ENCODE measurements around the gene FAM117B.

The FAM117B gene

DNA sequence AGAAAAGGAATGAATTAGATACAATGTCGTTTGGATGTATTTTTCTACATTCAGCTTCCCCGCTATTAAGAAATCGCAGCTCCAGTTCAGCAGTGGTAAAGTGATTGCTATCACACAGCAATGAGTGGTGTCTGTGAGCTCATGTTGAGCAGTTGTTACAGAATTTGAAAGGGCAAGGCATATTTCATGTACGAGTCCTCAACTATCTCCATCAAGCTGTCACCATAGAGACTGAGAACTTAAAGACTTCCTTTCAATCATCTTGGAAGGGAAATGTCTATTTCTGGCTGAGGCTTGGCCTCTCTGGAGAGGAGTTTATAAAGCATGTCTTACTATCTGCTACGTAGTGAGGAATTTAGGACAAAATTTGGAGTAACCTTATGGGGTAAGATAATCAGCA, 24.4 kb upstream of the FAM117B start:
- Histone ChIP-seq H3K36me3 (ENCODE audit: control insufficient read depth, insufficient read depth, low read length, severe bottlenecking) (no peaks in the 10 kb centered on the region), H3K9me3 (ENCODE audit: control insufficient read depth, low read length) (no peaks in the 10 kb centered on the region), H3K9ac (ENCODE audit: low read length) (no peak overlapping the region), H3K4me1 (ENCODE audit: control insufficient read depth, insufficient read depth, low read length) (peaks cover 3% of the 10 kb centered on the region), H3K27me3 (replicated peaks; ENCODE audit: control insufficient read depth, insufficient read depth, low read length) (no peaks in the 10 kb centered on the region), H3K4me3 (ENCODE audit: low read length) (no peak overlapping the region)
- DNase-seq (ENCODE audit: low read depth) = no peak

DNA sequence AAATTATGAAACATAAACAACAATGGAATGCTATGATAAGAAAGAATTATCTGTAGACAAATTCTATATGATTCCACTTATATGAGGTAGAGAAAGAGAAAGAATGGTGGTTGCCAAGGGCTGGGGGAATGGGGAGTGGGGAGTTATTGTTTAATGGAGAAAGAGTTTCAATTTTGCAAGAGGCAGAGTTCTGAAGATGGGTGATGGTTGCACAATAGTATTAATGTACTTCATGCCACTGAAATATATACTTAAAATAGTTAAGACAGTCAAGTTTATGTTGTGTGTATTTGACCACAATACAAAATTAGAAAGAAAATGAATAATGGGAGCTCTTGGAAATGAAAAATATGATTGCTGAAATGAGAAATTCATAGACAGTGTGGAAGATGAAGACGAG, 22.6 kb upstream of the FAM117B start:
- H3K27me3 ChIP-seq (replicated peaks; ENCODE audit: control insufficient read depth, insufficient read depth, low read length) = no peaks in the 10 kb centered on the region
- H3K4me1 ChIP-seq (ENCODE audit: control insufficient read depth, insufficient read depth, low read length) = peaks cover 3% of the 10 kb centered on the region
- peak; percentile 15 for DNase-seq (ENCODE audit: low read depth)
- H3K9ac ChIP-seq (ENCODE audit: low read length) = no peak overlapping the region
- no peaks in the 10 kb centered on the region for H3K36me3 ChIP-seq (ENCODE audit: control insufficient read depth, insufficient read depth, low read length, severe bottlenecking)
- no peaks in the 10 kb centered on the region for H3K9me3 ChIP-seq (ENCODE audit: control insufficient read depth, low read length)
- H3K4me3 ChIP-seq (ENCODE audit: low read length) = no peak overlapping the region

DNA sequence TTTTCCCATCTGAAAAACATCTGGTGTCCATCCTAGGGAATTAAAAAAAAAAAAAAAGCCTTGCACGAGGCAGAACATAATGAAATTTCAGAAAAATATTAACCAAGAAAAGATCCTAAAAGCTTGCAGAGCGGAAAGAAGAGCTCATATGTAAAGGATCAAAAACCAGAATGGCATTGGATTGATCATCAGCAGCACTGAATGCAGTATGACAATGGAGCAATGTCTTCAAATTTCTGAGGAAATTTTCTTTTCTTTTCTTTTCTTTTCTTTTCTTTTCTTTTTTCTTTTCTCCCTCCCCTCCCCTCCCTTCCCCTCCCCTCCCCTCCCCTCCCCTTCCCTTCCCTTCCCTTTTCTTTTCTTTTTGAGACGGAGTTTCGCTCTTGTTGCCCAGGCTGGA, 21.3 kb upstream of the FAM117B start:
- no peaks in the 10 kb centered on the region for H3K36me3 ChIP-seq (ENCODE audit: control insufficient read depth, insufficient read depth, low read length, severe bottlenecking)
- H3K4me3 ChIP-seq (ENCODE audit: low read length) = no peak overlapping the region
- no peaks in the 10 kb centered on the region for H3K27me3 ChIP-seq (replicated peaks; ENCODE audit: control insufficient read depth, insufficient read depth, low read length)
- no peaks in the 10 kb centered on the region for H3K9me3 ChIP-seq (ENCODE audit: control insufficient read depth, low read length)
- no peak overlapping the region for H3K9ac ChIP-seq (ENCODE audit: low read length)
- H3K4me1 ChIP-seq (ENCODE audit: control insufficient read depth, insufficient read depth, low read length) = peaks cover 3% of the 10 kb centered on the region
- no peak for DNase-seq (ENCODE audit: low read depth)

DNA sequence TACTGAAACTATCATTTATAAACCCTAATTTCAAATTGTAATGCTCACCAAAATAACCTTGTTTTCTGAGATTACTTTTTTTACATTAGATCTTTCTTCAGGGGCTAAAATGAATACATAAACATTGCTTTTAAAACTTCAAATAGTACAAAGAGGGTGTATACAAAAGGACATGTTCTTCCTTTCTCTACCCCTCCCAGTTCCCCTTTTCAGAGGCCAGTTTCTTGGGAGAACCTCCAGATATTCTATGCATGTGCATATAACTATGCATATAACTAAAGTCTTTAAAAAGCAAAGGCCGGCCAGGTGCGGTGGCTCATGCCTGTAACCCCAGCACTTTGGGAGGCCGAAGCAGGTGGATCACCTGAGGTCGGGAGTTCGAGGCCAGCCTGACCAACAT, 10.6 kb upstream of the FAM117B start:
- no peaks in the 10 kb centered on the region for H3K4me1 ChIP-seq (ENCODE audit: control insufficient read depth, insufficient read depth, low read length)
- H3K27me3 ChIP-seq (replicated peaks; ENCODE audit: control insufficient read depth, insufficient read depth, low read length) = no peaks in the 10 kb centered on the region
- H3K9me3 ChIP-seq (ENCODE audit: control insufficient read depth, low read length) = no peaks in the 10 kb centered on the region
- no peak overlapping the region for H3K4me3 ChIP-seq (ENCODE audit: low read length)
- no peak overlapping the region for H3K9ac ChIP-seq (ENCODE audit: low read length)
- no peaks in the 10 kb centered on the region for H3K36me3 ChIP-seq (ENCODE audit: control insufficient read depth, insufficient read depth, low read length, severe bottlenecking)
- no peak for DNase-seq (ENCODE audit: low read depth)

DNA sequence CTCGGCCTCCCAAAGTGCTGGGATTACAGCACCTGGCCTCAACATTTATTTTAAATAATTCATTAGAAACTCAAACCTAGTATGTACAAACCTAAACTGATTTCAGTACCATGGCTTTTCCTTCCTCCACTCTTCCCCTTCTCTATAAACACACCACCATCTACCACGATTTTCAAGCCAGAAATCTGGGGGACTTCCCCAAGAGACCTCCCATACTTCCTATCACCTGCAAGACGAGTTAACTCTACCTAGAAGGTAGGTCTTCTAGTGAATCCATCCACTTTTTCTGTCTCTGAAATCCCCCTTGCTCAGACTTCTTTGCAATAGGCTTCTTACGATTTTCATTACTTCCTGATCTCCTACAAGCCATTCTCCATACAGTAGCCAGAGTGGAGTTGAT, 7.7 kb upstream of the FAM117B start:
- Histone ChIP-seq H3K27me3 (replicated peaks; ENCODE audit: control insufficient read depth, insufficient read depth, low read length) (no peaks in the 10 kb centered on the region), H3K9ac (ENCODE audit: low read length) (no peak overlapping the region), H3K36me3 (ENCODE audit: control insufficient read depth, insufficient read depth, low read length, severe bottlenecking) (no peaks in the 10 kb centered on the region), H3K9me3 (ENCODE audit: control insufficient read depth, low read length) (no peaks in the 10 kb centered on the region), H3K4me3 (ENCODE audit: low read length) (no peak overlapping the region), H3K4me1 (ENCODE audit: control insufficient read depth, insufficient read depth, low read length) (no peaks in the 10 kb centered on the region)
- DNase-seq (ENCODE audit: low read depth) = no peak

- Histone ChIP-seq H3K36me3 (ENCODE audit: control insufficient read depth, insufficient read depth, low read length, severe bottlenecking) (no peaks in the 10 kb centered on the region), H3K9ac (ENCODE audit: low read length) (no peak overlapping the region), H3K27me3 (replicated peaks; ENCODE audit: control insufficient read depth, insufficient read depth, low read length) (no peaks in the 10 kb centered on the region), H3K4me3 (ENCODE audit: low read length) (no peak overlapping the region), H3K9me3 (ENCODE audit: control insufficient read depth, low read length) (no peaks in the 10 kb centered on the region), H3K4me1 (ENCODE audit: control insufficient read depth, insufficient read depth, low read length) (no peaks in the 10 kb centered on the region)
- no peak for DNase-seq (ENCODE audit: low read depth)
These were observed 6.0 kb upstream of the FAM117B start for GRCh38 chr2:202628646-202629198.

- Histone ChIP-seq H3K9ac (ENCODE audit: low read length) (no peak overlapping the region), H3K27me3 (replicated peaks; ENCODE audit: control insufficient read depth, insufficient read depth, low read length) (no peaks in the 10 kb centered on the region), H3K36me3 (ENCODE audit: control insufficient read depth, insufficient read depth, low read length, severe bottlenecking) (no peaks in the 10 kb centered on the region), H3K9me3 (ENCODE audit: control insufficient read depth, low read length) (no peaks in the 10 kb centered on the region), H3K4me3 (ENCODE audit: low read length) (no peak overlapping the region), H3K4me1 (ENCODE audit: control insufficient read depth, insufficient read depth, low read length) (no peaks in the 10 kb centered on the region)
- no peak for DNase-seq (ENCODE audit: low read depth)
These were observed 2.0 kb upstream of the FAM117B start for GRCh38 chr2:202632682-202633290.

- H3K9ac ChIP-seq (ENCODE audit: low read length) = no peak overlapping the region
- no peaks in the 10 kb centered on the region for H3K9me3 ChIP-seq (ENCODE audit: control insufficient read depth, low read length)
- no peak for DNase-seq (ENCODE audit: low read depth)
- H3K4me1 ChIP-seq (ENCODE audit: control insufficient read depth, insufficient read depth, low read length) = no peaks in the 10 kb centered on the region
- no peak overlapping the region for H3K4me3 ChIP-seq (ENCODE audit: low read length)
- no peaks in the 10 kb centered on the region for H3K36me3 ChIP-seq (ENCODE audit: control insufficient read depth, insufficient read depth, low read length, severe bottlenecking)
- H3K27me3 ChIP-seq (replicated peaks; ENCODE audit: control insufficient read depth, insufficient read depth, low read length) = no peaks in the 10 kb centered on the region
These were observed 1.3 kb upstream of the FAM117B start for GRCh38 chr2:202633470-202633869.

DNA sequence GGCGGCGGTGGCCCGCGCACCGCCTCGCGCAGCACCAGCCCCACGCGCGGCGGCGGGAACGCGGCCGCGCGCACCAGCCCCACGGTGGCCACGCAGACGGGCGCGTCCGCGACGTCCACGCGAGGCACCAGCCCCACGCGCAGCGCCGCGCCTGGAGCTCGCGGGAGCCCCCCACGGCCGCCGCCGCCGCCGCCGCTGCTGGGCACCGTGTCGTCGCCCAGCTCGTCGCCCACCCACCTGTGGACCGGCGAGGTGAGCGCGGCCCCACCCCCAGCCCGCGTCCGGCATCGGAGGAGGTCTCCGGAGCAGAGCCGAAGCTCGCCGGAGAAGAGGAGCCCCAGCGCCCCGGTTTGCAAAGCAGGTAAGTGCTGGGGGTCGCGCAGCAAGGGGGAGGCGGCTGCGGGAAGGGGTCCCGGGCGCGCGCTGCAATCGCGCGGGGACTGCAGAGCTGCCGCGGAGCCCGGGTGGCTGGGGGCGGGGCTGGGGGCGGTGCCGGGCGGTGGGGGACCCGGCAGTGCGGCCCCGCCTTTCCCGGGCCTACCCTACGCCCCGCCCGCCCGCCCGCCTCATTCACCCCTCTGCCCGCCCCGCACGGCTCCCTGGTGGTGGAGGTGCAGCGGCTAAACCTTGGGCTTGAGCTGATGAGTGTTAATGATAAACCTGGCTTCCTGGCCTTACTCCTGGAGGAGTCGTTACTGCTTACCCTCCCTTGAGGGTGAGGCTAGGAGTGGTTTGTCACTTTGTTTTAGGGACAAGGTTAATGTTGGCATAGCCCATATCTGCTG, 851 bp downstream of the FAM117B start:
- Histone ChIP-seq H3K27me3 (replicated peaks; ENCODE audit: control insufficient read depth, insufficient read depth, low read length) (no peaks in the 10 kb centered on the region), H3K9me3 (ENCODE audit: control insufficient read depth, low read length) (no peaks in the 10 kb centered on the region), H3K36me3 (ENCODE audit: control insufficient read depth, insufficient read depth, low read length, severe bottlenecking) (no peaks in the 10 kb centered on the region), H3K4me1 (ENCODE audit: control insufficient read depth, insufficient read depth, low read length) (no peaks in the 10 kb centered on the region), H3K4me3 (ENCODE audit: low read length) (peak overlapping the region; percentile 88), H3K9ac (ENCODE audit: low read length) (peak overlapping the region; percentile 83)
- DNase-seq (ENCODE audit: low read depth) = peak; percentile 88

DNA sequence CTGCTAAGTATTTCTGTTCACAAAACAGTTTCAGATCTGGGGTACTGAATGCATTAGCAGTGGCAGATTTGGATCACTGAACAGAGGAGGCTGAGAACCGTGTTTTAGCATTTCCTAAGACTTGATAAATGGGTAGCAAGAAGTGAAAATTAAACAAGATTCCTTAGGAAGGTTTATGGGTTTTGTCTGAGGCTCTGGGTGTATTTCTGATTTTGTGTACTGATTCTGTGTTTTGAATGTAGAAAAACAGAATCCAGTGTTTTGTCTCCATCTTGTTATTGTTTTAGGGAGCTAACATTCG, 1.4 kb downstream of the FAM117B start:
- Histone ChIP-seq H3K9ac (ENCODE audit: low read length) (peak overlapping the region; percentile 82), H3K4me1 (ENCODE audit: control insufficient read depth, insufficient read depth, low read length) (no peaks in the 10 kb centered on the region), H3K4me3 (ENCODE audit: low read length) (peak overlapping the region; percentile 88), H3K27me3 (replicated peaks; ENCODE audit: control insufficient read depth, insufficient read depth, low read length) (no peaks in the 10 kb centered on the region), H3K36me3 (ENCODE audit: control insufficient read depth, insufficient read depth, low read length, severe bottlenecking) (no peaks in the 10 kb centered on the region), H3K9me3 (ENCODE audit: control insufficient read depth, low read length) (no peaks in the 10 kb centered on the region)
- DNase-seq (ENCODE audit: low read depth) = no peak

GRCh38 chr2:202638721-202639120, 4.0 kb downstream of the FAM117B start:
- Histone ChIP-seq H3K9me3 (ENCODE audit: control insufficient read depth, low read length) (no peaks in the 10 kb centered on the region), H3K9ac (ENCODE audit: low read length) (no peak overlapping the region), H3K27me3 (replicated peaks; ENCODE audit: control insufficient read depth, insufficient read depth, low read length) (no peaks in the 10 kb centered on the region), H3K36me3 (ENCODE audit: control insufficient read depth, insufficient read depth, low read length, severe bottlenecking) (no peaks in the 10 kb centered on the region), H3K4me3 (ENCODE audit: low read length) (no peak overlapping the region), H3K4me1 (ENCODE audit: control insufficient read depth, insufficient read depth, low read length) (peaks cover 3% of the 10 kb centered on the region)
- DNase-seq (ENCODE audit: low read depth) = no peak
